Stimulated activated CD8-positive, alpha-beta memory T cell treated with anti-CD3 and anti-CD28 coated beads, Interleukin-15, amount 100 ng/mL, for 24 hours (primary cell): Measurements from ENCODE around the gene CDH23.
"Not testable (repeated sequence)": the region's sequence is repeated elsewhere in the genome, so short reads cannot be mapped to it uniquely, and the experiment has no call there.

Experiments
- DNase-seq: peaks from one replicate; pipeline ENCODE4 v3.0.0-alpha.2; 2020; ENCODE audit warnings: low read depth

The CDH23 gene

DNA sequence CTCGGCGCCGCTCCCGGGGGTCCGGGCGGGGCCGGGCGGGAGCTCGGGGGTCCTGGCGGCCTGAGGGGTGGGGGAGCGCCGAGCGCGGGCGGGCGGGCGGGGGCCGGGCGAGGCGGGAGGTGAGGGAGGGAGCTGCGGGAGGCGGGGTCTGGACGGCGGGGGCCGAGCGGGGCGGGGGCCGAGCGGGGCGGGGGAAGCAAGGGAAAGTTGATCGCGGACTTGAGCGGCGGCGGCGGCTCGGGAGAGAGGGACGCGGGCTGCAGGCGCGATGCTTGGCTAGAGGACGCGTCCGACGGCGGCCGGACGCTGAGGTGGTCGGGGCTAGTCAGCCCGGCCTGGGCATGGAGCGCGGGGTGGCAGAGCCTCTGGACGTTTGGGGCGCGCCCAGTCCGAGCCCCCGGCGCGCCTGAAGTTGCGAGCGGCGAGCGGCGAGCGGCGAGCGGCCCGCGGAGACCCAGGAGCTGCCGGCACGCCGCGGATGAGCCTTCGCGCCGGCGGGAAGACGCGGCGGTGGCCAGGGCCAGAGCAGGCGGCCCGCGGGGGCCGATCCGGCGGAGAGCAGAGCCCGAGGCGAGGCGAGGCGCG is at the start of gene CDH23:
Gene CDH23, plus strand, starts transcription at position 210 of the 585 bp plus-strand sequence. CDS start 42,912 bp downstream, outside the sequence.
- DNase-seq = no peak

DNA sequence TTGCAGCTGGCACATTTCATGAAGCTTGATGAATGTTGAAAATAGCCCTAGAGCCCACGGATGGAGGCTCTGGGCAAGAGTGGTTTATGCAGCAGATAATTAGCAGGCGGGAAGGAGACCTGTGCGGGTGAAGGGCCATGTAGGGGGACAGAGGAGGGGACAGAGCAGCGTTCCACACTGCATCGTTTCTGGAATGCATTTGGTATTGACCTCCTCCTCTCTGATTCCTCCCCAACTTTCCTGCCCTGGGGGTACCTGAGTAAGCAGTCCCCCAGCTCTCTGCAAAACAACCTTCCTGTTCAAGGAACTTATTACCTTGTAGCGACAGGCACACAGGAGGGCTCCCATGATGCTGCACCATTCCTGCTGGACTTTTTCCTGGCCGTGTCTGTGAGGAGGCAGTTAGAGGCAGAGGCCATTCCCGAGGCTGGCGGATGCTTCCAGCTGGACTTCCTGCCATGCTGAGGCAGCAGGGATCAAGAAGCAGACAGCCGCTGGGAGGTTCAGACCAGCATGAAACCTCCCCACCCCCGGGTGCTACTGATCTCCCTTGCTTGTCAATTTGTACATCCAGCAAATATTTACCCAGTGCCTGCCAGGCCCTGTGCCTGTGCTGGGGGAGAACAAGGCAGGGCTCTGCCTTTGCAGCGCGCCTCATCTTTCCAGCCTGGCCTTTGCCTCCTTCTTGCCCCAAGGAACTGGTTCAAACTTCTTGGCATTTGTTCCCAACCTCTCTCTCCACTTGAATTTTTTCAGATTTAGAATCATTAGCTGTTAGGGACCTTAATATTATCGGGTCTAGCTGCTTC is 48.9 kb upstream of the CDH23 start:
- no peak for DNase-seq

DNA sequence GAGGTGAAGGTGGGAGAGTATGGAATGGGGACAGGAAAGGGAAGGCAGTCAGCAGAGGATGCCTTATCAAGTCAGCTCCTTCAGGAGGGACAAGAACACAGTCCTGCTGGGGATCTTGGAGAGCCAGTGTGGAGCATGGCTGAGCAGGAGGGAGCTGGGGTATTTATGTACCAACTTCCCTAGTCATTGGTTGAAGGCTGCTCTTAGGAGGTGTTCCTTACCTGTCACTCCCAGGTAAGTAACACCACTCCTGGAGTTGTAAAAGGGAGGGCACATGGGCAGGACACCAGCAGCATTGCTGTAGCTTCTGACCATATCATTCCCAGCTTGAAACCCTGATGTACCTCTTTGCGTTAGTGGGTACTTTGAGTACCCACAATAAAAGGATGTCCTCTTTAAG is 47.9 kb upstream of the CDH23 start:
- DNase-seq = no peak

DNA sequence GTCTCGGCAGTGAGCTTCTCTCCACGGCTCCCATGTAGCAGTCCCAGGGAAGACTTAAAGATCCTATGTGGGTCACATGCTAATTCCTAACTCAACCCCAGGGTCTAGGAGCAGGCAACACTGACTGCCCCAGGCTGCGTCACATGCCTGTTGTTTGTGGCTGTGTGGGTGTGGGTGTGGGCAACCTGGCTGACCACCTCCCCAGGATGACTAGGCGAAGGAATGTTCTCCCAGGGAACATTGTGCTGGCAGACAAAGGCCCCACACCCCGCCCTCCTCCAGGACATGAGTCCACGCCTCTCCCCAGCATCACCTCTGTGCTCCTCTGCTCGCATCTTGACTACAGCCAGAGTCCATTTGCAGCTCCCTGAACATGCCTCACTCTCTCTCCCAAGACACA is 47.3 kb upstream of the CDH23 start:
- DNase-seq = no peak

DNA sequence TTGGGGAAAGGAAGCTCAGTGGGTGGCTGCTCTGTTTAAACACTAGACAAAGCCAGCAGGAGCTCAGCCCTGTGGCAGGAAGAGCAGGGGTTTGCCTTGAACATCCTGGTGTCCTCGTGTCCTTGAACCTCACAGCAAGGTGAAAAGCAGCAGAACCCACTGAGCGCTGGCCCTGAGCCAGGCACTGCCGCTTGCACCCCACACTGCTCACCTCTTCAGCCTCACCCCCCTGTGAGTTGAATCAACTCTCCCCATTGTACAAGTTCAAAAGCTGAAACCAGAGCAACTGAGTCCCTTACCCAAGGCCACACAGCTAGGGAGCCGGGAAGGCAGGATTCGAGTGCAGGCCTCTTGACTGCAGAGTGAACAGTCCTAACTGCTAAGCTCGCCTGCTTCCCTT is 45.6 kb upstream of the CDH23 start:
- no peak for DNase-seq

DNA sequence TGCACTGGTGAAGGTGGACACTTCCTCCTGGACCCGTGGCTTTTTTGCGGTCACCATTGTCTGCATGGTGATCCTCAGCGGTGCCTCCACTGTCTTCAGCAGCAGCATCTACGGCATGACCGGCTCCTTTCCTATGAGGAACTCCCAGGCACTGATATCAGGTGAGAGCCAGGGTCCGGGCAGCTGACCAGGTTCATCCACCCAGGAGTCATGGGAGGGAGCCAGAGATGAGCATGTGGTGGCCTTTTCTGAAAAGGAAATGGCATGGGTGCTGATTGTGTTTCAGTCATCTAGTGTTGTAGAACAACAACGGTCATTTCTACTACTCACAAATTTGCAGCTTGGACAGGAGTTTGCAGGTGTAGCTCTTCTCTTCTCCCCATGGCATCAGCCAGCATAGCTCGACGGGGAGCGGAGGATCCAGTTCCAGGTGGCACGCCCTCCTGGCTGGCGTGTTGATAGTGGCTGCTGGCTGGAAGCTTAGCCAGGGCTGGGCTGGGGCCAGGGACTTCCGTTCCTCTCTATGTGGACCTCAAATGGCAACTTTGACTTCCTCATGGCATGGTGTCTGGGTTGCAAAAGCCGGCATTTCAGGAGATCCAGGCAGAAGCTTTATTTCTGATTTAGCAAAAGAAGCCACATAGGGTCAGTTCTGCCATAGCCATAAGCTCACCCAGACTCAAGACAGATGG is 44.9 kb upstream of the CDH23 start:
- no peak for DNase-seq

DNA sequence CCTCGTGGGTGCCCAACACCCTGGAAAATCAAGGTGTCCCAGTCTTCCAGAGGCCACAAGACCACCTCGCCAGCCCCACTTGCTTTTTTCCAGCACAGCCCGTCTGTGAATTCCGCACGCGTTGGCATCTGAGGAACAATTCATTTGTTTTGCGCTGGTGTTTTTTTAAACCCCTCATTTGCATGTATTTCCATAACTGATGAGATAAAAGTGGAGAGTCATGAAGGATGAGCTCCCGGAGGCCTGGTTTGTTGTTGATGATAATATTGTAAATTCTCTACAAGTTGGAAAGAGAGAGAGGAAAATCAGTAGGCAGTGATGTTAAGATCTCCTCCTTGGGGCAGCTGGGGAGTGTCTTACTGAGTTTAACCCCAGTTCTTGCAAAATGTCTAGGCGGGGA is 43.1 kb upstream of the CDH23 start:
- DNase-seq = no peak

DNA sequence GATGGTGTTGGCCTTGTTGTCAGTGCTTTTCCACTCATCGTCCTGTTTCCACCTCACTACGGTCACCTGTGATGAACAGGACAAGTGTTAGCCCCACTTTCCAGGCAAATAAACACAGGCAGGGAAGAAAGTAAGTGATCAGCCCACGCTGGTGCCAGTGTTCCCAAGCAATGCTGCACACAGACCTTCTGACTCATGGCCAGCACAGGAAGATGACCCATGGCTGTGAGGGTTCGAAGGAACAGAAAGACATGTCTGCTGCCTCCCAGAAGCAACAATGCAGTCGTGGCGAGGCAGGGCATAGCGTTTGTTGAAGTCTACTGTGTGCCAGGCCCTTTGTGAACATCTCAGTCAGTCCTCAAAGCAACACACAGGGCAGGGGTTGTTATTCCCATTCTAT is 41.9 kb upstream of the CDH23 start:
- DNase-seq = no peak

DNA sequence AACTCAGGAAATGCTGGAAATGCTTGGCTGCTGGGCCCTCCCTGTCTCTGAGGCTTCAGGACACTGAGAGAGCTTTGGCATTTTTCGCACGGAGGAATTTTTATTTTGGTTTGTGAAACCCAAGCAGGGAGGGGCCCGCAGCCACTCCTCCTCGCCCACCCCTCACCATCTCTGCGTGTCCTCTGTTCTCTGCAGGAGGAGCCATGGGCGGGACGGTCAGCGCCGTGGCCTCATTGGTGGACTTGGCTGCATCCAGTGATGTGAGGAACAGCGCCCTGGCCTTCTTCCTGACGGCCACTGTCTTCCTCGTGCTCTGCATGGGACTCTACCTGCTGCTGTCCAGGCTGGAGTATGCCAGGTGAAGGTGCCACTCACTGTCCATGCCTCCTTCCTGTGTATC is 40.8 kb upstream of the CDH23 start:
- DNase-seq = no peak

DNA sequence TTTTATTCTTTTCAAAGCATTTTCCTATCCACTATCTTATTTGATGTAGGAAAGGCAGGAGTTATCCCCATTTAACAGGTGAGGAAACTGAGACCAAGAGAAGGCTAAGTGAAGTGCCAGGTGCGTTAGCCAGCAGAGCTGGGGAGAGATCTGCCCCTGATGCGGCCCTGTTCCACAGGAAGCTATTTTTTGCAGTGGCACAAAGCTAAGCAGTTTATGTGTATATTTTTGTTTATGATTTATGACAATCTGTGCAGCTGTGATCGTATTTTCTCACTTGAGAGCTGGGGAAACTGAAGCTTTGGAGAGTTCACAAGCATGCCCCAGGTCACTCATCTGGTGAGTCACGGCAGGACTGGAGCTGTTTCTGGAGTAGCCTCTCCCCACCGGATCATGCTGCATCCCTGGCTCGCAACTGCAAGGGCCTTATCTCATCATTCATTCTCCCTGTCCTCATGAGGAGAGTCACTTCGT is 38.9 kb upstream of the CDH23 start:
- DNase-seq = no peak

DNA sequence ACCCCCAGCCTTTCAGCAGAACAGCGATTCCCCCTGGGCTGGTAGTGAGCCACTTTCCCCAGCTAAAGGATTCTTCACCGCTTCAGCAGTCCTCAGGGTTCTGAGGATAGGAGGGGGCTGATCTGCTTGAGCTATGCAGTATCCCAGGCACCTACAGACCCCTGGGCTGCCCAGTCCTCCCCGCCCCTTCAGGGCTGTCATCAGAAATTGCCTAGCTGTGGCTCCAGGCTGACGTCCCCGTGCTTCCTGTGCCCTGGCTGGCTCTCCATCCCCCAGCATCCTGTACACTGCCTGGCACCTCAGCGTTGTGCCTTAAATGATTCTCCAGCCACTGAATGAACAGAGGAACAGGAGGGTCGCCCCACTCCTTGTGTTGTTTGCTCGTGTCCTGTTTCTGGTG is 38.4 kb upstream of the CDH23 start:
- no peak for DNase-seq

DNA sequence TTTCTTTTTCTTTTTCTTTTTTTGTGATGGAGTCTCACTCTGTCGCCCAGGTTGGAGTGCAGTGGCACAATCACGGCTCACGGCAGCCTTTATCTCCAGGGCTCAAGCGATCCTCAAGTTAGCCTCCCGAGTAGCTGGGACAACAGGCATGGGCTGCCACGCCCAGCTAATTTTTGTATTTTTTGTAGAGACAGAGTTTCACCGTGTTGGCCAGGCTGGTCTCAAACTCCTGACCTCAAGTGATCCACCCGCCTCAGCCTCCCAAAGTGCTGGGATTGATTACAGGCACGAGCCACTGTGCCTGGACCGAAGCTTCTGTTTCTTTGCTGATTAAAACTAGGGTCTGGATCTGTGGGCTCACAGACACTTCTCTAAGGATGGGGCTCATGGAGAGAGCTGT is 37.8 kb upstream of the CDH23 start:
- DNase-seq = not testable (repeated sequence)

DNA sequence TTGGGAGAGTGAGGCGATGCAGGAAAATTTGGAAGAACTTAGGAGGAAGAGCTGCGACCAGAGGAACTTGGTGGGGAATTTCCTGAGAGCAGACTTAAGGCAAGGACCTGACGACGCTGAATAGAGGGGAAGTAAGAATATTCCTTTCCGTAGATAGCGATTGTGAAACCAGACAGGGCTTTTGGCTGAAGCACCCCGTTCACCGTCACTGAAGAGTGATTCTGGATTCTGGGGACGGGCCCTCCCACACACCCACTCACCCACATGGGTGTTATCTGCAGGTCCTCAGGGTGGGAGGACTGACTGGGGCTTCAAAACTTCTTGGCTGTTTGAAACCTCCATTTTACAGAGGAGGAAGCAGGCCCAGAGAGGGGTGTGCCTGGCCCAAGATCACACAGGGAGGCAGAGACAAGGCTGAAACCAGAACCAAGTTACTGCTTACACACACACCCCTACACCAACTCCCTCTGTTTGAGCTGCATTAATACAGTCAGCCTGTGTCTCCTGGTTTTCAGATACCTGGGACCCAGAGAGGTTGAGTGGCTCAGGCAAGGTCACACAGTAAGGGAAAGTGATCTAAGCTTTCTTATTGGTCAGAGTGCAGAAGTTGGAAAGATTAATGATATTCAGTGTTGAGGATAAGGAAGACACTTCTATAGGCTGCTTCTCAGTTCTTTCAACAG is 37.2 kb upstream of the CDH23 start:
- DNase-seq = no peak

DNA sequence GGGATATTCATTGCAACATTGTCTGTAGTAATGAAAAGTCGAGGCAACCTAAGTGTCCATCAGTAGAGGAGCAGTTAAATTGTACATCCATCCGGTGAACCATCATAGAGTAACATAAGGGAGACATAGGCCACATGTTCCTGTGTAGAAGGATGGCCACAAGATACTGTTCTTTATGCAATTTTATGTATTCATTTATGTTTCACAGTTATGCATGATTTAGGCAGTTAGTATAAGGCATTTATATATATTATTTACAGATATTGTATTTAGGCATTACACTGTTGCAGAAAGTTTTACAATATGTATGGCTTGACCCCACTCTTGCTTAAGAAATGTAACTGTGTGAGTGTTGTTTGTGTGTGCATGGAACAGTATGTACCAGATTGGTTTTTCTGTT is 36.0 kb upstream of the CDH23 start:
- no peak for DNase-seq

DNA sequence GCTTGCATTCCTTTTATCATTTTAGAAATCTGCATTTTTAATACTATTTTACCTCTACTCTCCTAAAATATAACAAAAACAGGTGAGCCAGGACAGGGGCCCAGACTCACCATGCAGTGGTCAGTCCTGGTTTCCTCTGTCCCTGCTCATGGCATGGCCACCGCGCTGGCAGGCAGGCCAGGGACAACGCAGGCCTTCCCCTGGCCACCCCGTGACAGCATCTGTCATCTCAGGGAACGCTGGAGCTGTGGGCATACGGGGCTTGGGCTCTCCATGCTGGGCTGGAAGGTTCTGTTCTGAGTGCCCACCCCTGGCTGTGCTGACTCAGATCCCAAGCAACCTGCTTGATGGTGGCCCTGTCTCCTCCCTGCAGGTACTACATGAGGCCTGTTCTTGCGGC is 35.1 kb upstream of the CDH23 start:
- DNase-seq = no peak

DNA sequence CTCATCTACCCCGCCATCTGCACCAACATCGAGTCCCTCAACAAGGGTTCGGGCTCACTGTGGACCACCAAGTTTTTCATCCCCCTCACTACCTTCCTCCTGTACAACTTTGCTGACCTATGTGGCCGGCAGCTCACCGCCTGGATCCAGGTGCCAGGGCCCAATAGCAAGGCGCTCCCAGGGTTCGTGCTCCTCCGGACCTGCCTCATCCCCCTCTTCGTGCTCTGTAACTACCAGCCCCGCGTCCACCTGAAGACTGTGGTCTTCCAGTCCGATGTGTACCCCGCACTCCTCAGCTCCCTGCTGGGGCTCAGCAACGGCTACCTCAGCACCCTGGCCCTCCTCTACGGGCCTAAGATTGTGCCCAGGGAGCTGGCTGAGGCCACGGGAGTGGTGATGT is 34.6 kb upstream of the CDH23 start:
- no peak for DNase-seq

DNA sequence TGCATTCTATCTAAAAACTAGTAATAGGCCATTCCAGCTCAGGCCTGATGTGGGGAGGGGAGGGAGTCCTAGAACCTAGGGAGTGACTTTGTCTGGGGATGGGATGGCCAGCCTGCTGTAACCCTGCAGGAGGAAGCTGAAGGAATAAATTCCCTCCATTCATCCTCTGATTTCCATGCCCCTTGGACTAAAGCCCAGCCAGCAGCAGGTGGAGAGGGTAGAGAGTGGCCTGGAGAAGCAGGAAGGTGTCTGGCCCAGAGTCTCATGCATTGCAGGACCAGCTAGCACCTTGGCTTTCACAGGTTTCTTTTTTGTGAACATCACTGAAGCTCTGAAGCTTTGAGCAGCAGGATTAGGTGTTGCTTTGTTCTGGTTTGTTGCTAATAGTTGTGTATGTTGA is 32.8 kb upstream of the CDH23 start:
- no peak for DNase-seq

DNA sequence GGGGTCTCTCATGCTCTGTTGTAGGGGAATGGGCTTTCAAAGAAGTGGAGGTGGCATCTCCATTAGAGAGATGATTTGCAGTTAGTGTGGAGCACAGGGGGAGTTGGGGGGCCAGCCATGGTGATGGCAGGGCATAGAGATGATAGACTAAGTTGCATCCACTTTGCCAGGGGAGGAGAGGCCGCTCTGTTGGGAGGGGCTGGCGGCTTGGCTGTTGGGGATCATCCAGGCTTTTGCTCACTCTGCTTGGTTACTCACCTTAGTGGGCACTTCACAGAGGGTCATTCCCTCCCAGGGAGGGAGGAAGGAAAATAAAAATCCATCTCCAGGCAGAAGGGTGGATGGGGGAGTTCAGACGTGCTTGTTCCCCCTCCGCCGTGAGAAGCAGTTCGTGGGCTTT is 31.4 kb upstream of the CDH23 start:
- DNase-seq = no peak

DNA sequence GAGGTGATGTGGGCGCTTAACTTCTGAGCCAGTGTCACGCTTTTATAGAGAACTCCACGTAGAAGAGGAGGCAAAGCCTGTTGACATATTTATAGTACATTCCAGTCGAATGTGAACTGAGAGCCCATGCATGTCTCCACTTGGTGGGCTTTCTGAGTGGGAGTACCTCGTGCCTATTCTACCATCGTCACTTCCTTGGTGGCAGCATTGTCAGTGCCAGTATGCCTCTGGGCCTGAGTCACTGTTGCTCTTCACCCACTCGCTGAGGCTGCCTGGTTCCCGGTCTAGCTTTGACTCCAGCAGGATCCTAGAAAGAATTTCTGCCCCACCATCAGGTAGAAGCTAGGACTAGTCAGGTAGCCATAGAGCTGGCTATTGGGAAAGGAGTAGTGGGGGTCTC is 30.0 kb upstream of the CDH23 start:
- DNase-seq = no peak

DNA sequence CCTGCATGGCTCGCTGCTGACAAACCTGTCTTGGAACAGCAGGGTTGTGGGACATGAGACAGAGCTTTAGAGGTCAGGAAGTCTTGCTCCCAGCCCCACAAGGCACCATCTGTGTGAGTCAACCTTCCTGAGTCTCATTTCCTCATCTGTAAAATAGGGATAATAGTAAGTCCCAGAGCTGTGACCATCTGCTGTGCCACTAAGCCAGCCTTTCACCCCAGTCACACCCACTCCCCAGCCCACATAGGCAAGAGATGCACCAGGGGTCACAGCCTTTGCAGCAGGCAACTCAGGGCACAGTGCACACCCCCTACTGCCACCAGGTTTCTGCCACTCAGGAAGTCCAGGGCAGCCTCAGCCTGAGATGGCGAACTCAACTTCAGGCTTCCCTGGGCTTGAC is 29.4 kb upstream of the CDH23 start:
- no peak for DNase-seq

DNA sequence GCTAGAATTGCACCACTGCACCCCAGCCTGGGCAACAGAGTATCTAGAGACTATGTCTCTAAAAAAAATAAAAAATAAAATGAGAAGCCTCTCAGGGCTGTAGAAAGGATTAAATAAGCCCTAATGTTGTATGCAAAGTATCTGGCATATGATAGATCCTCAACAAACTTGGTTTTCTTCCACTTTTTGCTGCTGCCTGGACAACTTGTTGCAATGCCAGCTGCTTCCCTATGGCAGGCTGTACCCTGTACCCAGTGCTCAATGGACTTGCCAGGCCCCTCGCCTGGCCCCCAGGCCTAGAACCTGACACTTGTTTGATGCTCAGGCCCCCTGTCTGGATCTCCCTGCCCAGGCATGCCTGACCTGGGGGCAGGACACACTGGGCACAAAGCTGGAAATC is 28.5 kb upstream of the CDH23 start:
- no peak for DNase-seq

DNA sequence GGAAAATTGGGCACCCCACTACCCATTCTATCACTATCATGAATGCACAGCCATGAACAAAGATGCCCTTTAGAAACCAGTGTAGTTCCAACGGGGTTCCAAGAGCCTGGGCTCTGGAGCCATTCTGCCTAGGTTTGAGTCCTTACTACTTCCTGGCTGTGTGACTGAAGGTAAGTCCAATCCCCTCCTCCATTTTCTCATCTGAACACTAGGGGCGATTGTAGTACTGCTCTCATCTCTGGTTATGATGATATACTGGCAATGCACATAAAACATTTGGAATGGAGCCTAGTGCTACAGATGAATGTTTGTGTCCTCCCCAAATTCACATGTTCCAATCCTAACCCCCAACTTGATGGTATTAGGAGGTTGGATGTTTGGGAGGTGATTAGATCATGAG is 28.1 kb upstream of the CDH23 start:
- no peak for DNase-seq

DNA sequence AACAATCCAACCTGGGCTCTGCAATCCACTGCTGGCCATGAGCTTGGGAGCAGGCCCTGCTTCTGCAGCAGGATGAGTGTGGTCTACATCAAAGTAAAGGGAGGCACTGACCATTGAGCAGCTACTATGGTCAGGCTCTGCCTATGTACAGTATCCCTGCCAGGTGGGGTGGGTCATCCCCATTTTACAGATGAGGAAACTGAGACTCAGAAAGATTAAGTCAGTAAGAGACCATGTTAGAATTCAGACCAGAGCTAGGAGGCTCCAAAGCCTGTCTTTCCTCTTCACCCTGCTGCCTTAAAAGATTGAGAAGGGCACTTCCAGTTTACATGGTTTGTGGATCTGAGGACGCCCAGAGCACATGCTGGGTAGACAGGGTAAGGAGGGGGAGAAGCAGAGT is 27.1 kb upstream of the CDH23 start:
- no peak for DNase-seq
